ENCODE data around the gene CKAP5.

Gene CKAP5

DNA sequence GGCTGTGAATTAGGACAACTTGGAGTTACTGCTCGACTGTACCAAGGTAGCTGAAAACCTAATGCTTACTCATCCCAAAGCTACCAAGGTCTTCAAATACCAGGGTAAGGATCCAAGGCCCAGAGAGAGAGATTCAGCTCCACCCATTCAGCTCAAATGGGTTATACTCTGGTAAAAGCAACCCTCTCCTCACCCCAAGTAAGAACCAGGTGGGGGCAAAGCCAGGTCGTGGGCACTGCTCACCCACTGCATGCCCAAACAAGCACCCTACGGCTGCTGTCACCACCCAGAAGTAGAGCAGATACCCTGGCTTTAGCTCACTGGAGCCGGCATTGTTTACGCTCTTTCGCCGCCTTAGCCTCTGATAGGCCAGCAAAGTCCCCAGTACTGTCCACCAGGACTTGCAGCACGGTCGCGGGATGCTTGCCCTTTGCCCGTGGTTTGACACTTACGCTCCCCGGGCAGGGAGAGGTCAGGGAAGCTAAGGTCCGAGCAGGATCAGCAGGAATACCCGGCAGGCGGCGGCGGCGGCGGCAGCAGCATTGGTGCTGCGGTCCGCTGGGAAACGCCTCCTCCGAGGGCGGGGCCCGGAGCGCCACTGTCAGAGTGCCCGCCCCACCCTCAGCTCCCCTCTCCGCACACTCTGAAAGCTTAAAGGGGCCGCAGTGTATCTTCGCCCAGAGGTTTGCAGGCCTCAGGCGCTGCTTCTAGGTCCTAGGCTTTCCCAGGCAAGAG lies 19.6 kb downstream of the CKAP5 start:
- no peak for TF ChIP-seq ZNF565 (CRISPR knock-in tag; conservative IDR thresholded peaks at IDR 0.05; ENCODE audit: low read depth)
- TF ChIP-seq, protein P1, sequence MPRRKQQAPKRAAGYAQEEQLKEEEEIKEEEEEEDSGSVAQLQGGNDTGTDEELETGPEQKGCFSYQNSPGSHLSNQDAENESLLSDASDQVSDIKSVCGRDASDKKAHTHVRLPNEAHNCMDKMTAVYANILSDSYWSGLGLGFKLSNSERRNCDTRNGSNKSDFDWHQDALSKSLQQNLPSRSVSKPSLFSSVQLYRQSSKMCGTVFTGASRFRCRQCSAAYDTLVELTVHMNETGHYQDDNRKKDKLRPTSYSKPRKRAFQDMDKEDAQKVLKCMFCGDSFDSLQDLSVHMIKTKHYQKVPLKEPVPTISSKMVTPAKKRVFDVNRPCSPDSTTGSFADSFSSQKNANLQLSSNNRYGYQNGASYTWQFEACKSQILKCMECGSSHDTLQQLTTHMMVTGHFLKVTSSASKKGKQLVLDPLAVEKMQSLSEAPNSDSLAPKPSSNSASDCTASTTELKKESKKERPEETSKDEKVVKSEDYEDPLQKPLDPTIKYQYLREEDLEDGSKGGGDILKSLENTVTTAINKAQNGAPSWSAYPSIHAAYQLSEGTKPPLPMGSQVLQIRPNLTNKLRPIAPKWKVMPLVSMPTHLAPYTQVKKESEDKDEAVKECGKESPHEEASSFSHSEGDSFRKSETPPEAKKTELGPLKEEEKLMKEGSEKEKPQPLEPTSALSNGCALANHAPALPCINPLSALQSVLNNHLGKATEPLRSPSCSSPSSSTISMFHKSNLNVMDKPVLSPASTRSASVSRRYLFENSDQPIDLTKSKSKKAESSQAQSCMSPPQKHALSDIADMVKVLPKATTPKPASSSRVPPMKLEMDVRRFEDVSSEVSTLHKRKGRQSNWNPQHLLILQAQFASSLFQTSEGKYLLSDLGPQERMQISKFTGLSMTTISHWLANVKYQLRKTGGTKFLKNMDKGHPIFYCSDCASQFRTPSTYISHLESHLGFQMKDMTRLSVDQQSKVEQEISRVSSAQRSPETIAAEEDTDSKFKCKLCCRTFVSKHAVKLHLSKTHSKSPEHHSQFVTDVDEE (CRISPR knock-in tag; IDR thresholded peaks at IDR 0.05), result no peak
- no peak for TF ChIP-seq ESRRG (CRISPR knock-in tag; IDR thresholded peaks at IDR 0.05)
- TF ChIP-seq ISL1 (CRISPR knock-in tag; IDR thresholded peaks at IDR 0.05), result no peak
- TF ChIP-seq ZFP30 (CRISPR knock-in tag; IDR thresholded peaks at IDR 0.05), result no peak
- TF ChIP-seq CSDC2 (CRISPR knock-in tag; IDR thresholded peaks at IDR 0.05), result no peak
- TF ChIP-seq ZNF8 (CRISPR knock-in tag; IDR thresholded peaks at IDR 0.05), result no peak
- no peak for TF ChIP-seq RARB (CRISPR knock-in tag; IDR thresholded peaks at IDR 0.05)
- TF ChIP-seq ZNF70 (CRISPR knock-in tag; IDR thresholded peaks at IDR 0.05), result no peak
- TF ChIP-seq ZC3H10 (CRISPR knock-in tag; IDR thresholded peaks at IDR 0.05), result no peak
- no peak for TF ChIP-seq GLIS3 (CRISPR knock-in tag; IDR thresholded peaks at IDR 0.05)
- TF ChIP-seq BACH2 (CRISPR knock-in tag; IDR thresholded peaks at IDR 0.05; ENCODE audit: borderline replicate concordance), result no peak
- no peak for TF ChIP-seq POU6F1 (CRISPR knock-in tag; IDR thresholded peaks at IDR 0.05; ENCODE audit: borderline replicate concordance, low read depth)
- no peak for TF ChIP-seq PATZ1 (CRISPR knock-in tag; IDR thresholded peaks at IDR 0.05; ENCODE audit: borderline replicate concordance)
- TF ChIP-seq CREB5 (CRISPR knock-in tag; IDR thresholded peaks at IDR 0.05; ENCODE audit: low read depth), result no peak
- TF ChIP-seq ARNTL (CRISPR knock-in tag; IDR thresholded peaks at IDR 0.05; ENCODE audit: borderline replicate concordance, low read depth), result no peak
- TF ChIP-seq ZFP3 (CRISPR knock-in tag; IDR thresholded peaks at IDR 0.05), result no peak
- TF ChIP-seq PPARA (CRISPR knock-in tag; IDR thresholded peaks at IDR 0.05; ENCODE audit: borderline replicate concordance), result no peak
- ATAC-seq, result peak; percentile 100

DNA sequence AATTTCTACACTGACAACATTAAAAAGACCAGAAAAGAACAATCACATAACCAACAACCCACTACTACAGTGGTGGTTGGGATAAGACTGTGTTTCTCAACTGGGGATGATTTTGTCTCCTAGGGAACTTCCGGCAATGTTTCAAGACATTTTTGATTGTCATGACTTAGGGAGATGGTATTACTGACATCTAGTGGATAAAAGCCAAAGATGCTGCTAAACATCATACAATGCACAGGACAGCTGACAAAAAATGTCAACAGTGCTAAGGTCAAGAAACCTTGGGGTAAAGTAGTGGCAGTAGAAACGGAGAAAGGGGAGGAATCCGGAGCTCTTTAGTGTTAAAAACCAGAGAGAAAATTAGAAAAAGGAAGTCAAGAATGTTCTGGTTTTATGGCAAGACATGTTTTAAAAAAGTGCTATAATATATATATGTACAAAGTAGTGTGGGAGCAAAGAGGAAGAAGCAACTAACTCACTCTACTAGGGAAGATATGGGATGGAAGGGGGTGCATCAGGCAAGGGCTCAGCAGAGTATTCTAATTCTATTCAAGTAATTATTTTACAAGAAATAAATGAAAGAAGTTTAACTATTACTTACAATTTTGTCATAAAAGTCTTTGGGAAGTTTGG lies 37.2 kb downstream of the CKAP5 start:
- TF ChIP-seq ZNF565 (CRISPR knock-in tag; conservative IDR thresholded peaks at IDR 0.05; ENCODE audit: low read depth) (no peak), SNAI2 (CRISPR knock-in tag; IDR thresholded peaks at IDR 0.05) (no peak), POU6F1 (CRISPR knock-in tag; IDR thresholded peaks at IDR 0.05; ENCODE audit: borderline replicate concordance, low read depth) (no peak), RARB (CRISPR knock-in tag; IDR thresholded peaks at IDR 0.05) (no peak), ZC3H10 (CRISPR knock-in tag; IDR thresholded peaks at IDR 0.05) (no peak), GLIS3 (CRISPR knock-in tag; IDR thresholded peaks at IDR 0.05) (no peak), ZFP3 (CRISPR knock-in tag; IDR thresholded peaks at IDR 0.05) (no peak), ZNF8 (CRISPR knock-in tag; IDR thresholded peaks at IDR 0.05) (no peak), TCF4 (CRISPR knock-in tag; IDR thresholded peaks at IDR 0.05; ENCODE audit: borderline replicate concordance) (no peak), ZFP30 (CRISPR knock-in tag; IDR thresholded peaks at IDR 0.05) (no peak), CREB5 (CRISPR knock-in tag; IDR thresholded peaks at IDR 0.05; ENCODE audit: low read depth) (no peak), ISL1 (CRISPR knock-in tag; IDR thresholded peaks at IDR 0.05) (no peak), ZNF70 (CRISPR knock-in tag; IDR thresholded peaks at IDR 0.05) (no peak), BACH2 (CRISPR knock-in tag; IDR thresholded peaks at IDR 0.05; ENCODE audit: borderline replicate concordance) (no peak)

More for the DNA sequence above, 37.2 kb downstream of the CKAP5 start:
- peak; percentile 66 for ATAC-seq
